ENCODE data around the gene SRGAP2C. TPM values are rescaled to one million over a fixed set of nuclear protein-coding genes. Genes with fewer than 3 reads are reported as not detected.
"Not testable (repeated sequence)": the region's sequence is repeated elsewhere in the genome, so short reads cannot be mapped to it uniquely, and the experiment has no call there.

The SRGAP2C gene
- total RNA-seq, 2 experiments from 2014 or later = 28.9 to 32.2 TPM

DNA sequence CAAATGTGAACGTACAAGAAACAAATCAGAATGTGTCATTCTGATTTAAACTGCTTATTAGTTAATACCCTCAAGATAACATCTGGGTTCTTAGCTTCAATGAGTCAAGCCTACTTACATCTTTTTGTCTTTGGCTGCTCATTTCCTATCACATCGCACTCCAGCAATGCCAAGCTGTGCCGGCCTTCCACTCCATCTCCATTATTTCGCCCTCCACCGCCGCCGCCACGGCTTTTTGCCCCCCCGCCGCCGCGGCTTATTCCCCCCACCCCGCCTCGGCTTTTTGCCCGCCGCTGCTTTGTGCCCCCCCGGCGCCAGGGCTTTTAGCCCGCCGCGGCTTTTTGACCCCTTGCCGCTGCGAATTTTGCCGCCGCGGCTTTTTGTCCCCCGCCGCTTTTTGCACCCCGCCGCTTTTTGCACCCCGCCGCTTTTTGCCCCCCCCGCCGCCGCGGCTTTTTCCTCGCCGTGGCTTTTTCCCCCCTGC, 211.0 kb downstream of the SRGAP2C start:
- DNase-seq = not testable (repeated sequence)

DNA sequence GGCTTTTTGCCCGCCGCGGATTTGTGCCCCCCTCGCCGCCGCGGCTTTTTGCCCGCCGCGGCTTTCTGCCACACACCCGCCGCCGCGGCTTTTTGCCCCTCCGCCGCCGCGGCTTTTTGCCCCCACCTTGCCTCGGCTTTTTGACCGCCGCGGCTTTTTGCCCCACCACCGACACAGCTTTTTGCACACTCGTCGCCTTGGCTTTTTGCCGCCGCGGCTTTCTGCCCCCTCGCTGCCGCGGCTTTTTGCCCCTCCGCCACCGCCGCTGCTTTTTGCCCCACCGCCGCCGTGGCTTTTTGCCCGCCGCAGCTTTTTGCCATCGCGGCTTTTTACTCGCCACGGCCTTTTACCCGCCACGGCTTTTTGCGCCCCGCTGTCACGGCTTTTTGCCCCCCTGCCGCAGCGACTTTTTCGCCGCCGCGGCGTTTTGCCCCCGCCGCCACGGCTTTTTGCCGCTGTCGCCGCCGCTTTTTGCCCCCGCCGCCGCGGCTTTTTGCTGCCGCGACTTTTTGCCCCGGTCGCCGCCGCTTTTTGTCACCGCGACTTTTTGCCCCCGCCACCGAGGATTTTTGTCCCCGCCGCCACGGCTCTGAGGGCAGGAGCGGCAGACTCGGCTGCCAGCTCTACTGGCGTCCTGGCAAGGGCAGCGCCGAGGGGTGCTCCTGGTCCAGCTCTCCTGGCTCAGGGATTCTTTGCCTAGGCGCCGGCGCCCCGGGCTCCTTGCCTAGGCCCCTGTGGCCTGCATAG, 211.7 kb downstream of the SRGAP2C start:
- POLR2A ChIA-PET, ATAC-seq, CTCF ChIA-PET, H3K27ac Mint-ChIP-seq: not testable (repeated sequence)
- DNase-seq = peak; percentile 38
- peak overlapping the region; percentile 74 for H3K4me3 Mint-ChIP-seq
- peaks cover 20% of the 10 kb centered on the region for H3K36me3 Mint-ChIP-seq (ENCODE audit: low read depth)
- H3K9me3 Mint-ChIP-seq (ENCODE audit: insufficient read depth) = peaks cover 15% of the 10 kb centered on the region
- peaks cover 17% of the 10 kb centered on the region for H3K4me1 Mint-ChIP-seq (ENCODE audit: low read depth)
- H3K27me3 Mint-ChIP-seq (ENCODE audit: low read depth) = peaks cover 23% of the 10 kb centered on the region

More for the DNA sequence above, 211.0 kb downstream of the SRGAP2C start:
- H3K27ac Mint-ChIP-seq; POLR2A ChIA-PET; CTCF ChIA-PET; ATAC-seq; H3K9me3 Mint-ChIP-seq (ENCODE audit: insufficient read depth): not testable (repeated sequence)
- Mint-ChIP-seq H3K4me3 (peak overlapping the region; percentile 36), H3K4me1 (ENCODE audit: low read depth) (peaks cover 11% of the 10 kb centered on the region), H3K27me3 (ENCODE audit: low read depth) (peaks cover 16% of the 10 kb centered on the region), H3K36me3 (ENCODE audit: low read depth) (peaks cover 12% of the 10 kb centered on the region)

DNA sequence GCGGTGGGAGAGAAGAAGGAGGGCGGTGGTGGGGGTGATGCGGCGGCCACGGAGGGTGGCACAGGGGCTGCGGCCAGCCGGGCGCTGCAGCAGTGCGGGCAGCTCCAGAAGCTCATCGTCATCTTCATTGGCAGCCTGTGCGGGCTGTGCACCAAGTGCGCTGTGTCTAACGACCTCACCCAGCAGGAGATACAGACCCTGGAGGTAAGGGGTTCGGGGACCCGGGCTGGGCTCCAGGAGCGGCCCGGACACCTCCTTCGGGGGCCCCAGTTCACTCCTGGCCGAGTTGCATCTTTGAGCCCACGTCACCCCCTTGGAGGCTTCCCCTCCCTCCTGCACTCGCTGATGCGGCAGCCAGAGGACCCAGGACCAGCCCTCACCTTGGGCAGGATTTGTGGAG, 212.3 kb downstream of the SRGAP2C start:
- H3K27ac Mint-ChIP-seq, POLR2A ChIA-PET, ATAC-seq, CTCF ChIA-PET, DNase-seq: not testable (repeated sequence)
- peaks cover 19% of the 10 kb centered on the region for H3K4me1 Mint-ChIP-seq (ENCODE audit: low read depth)
- H3K36me3 Mint-ChIP-seq (ENCODE audit: low read depth) = peaks cover 20% of the 10 kb centered on the region
- peaks cover 24% of the 10 kb centered on the region for H3K27me3 Mint-ChIP-seq (ENCODE audit: low read depth)
- peak overlapping the region; percentile 74 for H3K4me3 Mint-ChIP-seq
- peaks cover 15% of the 10 kb centered on the region for H3K9me3 Mint-ChIP-seq (ENCODE audit: insufficient read depth)

- H3K27ac Mint-ChIP-seq, DNase-seq, CTCF ChIA-PET, POLR2A ChIA-PET, H3K4me3 Mint-ChIP-seq, ATAC-seq: not testable (repeated sequence)
- peaks cover 18% of the 10 kb centered on the region for H3K36me3 Mint-ChIP-seq (ENCODE audit: low read depth)
- H3K9me3 Mint-ChIP-seq (ENCODE audit: insufficient read depth) = peaks cover 15% of the 10 kb centered on the region
- peaks cover 28% of the 10 kb centered on the region for H3K27me3 Mint-ChIP-seq (ENCODE audit: low read depth)
- peaks cover 19% of the 10 kb centered on the region for H3K4me1 Mint-ChIP-seq (ENCODE audit: low read depth)
Measured at GRCh38 chr1:121399193-121399592, 214.4 kb downstream of the SRGAP2C start.

DNA sequence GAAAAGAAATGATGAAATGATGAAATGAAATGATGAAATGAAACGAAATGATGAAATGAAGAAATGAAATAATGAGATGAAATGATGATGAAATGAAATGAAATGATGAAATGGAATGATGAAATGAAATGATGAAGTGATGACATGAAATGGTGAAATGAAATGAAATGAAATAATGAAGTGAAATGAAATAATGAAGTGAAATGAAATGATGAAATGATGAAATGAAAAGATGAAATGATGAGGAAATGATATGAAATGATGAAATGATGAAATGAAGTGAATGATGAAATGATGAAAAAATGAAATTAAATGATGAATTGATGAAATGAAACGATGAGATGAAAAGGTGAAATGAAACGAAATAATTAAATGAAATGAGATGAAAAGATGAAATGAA, 215.3 kb downstream of the SRGAP2C start:
- Mint-ChIP-seq H3K27me3 (ENCODE audit: low read depth) (peaks cover 28% of the 10 kb centered on the region), H3K9me3 (ENCODE audit: insufficient read depth) (peaks cover 15% of the 10 kb centered on the region), H3K36me3 (ENCODE audit: low read depth) (peaks cover 18% of the 10 kb centered on the region), H3K4me1 (ENCODE audit: low read depth) (peaks cover 19% of the 10 kb centered on the region)
- H3K4me3 Mint-ChIP-seq, DNase-seq, ATAC-seq, CTCF ChIA-PET, POLR2A ChIA-PET, H3K27ac Mint-ChIP-seq: not testable (repeated sequence)

DNA sequence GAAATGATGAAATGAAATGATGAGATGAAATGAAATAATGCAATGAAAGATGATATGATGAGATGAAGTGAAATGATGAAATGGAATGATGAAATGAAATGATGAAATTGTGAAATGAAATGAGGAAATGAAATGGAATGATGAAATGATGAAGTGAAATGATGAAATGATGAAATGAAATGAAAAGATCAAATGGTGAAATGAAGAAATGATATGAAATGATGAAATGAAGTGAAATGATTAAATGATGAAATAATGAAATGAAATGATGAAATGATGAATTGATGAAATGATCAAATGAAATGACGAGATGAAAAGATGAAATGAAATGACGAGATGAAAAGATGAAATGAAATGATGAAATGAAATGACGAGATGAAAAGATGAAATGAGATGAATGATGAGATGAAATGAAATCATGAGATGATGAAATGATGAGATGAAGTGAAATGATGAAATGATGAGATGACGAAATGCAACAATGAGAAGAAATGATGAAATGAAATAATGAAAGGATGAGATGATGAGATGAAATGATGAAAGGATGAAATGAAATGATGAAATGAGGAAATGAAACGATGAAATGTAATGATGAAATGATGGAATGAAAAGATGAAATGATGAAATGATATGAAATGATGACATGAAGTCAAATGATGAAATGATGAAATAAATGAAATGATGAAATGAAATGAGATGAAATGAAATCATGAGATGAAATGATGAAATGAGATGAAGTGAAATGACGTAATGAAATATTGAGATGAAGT, 216.0 kb downstream of the SRGAP2C start:
- H3K4me1 Mint-ChIP-seq (ENCODE audit: low read depth) = peaks cover 19% of the 10 kb centered on the region
- CTCF ChIA-PET, POLR2A ChIA-PET, ATAC-seq, H3K4me3 Mint-ChIP-seq, DNase-seq: not testable (repeated sequence)
- peak overlapping the region; percentile 5 for H3K27ac Mint-ChIP-seq
- H3K27me3 Mint-ChIP-seq (ENCODE audit: low read depth) = peaks cover 25% of the 10 kb centered on the region
- H3K36me3 Mint-ChIP-seq (ENCODE audit: low read depth) = peaks cover 18% of the 10 kb centered on the region
- H3K9me3 Mint-ChIP-seq (ENCODE audit: insufficient read depth) = peaks cover 15% of the 10 kb centered on the region

DNA sequence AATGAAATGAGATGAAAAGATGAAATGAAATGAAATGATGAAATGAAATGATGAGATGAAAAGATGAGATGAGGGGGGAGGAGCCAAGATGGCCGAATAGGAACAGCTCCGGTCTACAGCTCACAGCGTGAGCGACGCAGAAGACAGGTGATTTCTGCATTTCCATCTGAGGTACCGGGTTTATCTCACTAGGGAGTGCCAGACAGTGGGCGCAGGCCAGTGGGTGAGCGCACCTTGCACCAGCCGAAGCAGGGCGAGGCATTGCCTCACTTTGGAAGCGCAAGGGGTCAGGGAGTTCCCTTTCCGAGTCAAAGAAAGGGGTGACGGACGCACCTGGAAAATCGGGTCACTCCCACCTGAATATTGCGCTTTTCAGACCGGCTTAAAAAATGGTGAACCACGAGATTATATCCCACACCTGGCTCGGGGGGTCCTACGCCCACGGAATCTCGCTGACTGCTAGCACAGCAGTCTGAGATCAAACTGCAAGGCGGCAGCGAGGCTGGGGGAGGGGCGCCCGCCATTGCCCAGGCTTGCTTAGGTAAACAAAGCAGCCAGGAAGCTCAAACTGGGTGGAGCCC, 216.7 kb downstream of the SRGAP2C start:
- peaks cover 19% of the 10 kb centered on the region for H3K4me1 Mint-ChIP-seq (ENCODE audit: low read depth)
- H3K27ac Mint-ChIP-seq, CTCF ChIA-PET, POLR2A ChIA-PET, DNase-seq, ATAC-seq: not testable (repeated sequence)
- peaks cover 18% of the 10 kb centered on the region for H3K36me3 Mint-ChIP-seq (ENCODE audit: low read depth)
- peak overlapping the region; percentile 56 for H3K4me3 Mint-ChIP-seq
- peaks cover 28% of the 10 kb centered on the region for H3K27me3 Mint-ChIP-seq (ENCODE audit: low read depth)
- H3K9me3 Mint-ChIP-seq (ENCODE audit: insufficient read depth) = peaks cover 15% of the 10 kb centered on the region

DNA sequence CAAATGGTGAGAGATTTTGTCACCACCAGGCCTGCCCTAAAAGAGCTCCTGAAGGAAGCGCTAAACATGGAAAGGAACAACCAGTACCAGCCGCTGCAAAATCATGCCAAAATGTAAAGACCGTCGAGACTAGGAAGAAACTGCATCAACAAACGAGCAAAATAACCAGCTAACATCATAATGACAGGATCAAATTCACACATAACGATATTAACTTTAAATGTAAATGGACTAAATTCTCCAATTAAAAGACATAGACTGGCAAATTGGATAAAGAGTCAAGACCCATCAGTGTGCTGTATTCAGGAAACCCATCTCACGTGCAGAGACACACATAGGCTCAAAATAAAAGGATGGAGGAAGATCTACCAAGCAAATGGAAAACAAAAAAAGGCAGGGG, 218.5 kb downstream of the SRGAP2C start:
- Mint-ChIP-seq H3K36me3 (ENCODE audit: low read depth) (peaks cover 18% of the 10 kb centered on the region), H3K4me1 (ENCODE audit: low read depth) (peaks cover 16% of the 10 kb centered on the region), H3K27me3 (ENCODE audit: low read depth) (peaks cover 25% of the 10 kb centered on the region), H3K9me3 (ENCODE audit: insufficient read depth) (peaks cover 15% of the 10 kb centered on the region)
- H3K4me3 Mint-ChIP-seq, DNase-seq, POLR2A ChIA-PET, H3K27ac Mint-ChIP-seq, CTCF ChIA-PET, ATAC-seq: not testable (repeated sequence)

GRCh38 chr1:121408354-121408753, 223.6 kb downstream of the SRGAP2C start:
- Mint-ChIP-seq H3K4me3 (no peak overlapping the region), H3K27me3 (ENCODE audit: low read depth) (peaks cover 19% of the 10 kb centered on the region), H3K9me3 (ENCODE audit: insufficient read depth) (no peaks in the 10 kb centered on the region), H3K4me1 (ENCODE audit: low read depth) (no peaks in the 10 kb centered on the region), H3K36me3 (ENCODE audit: low read depth) (no peaks in the 10 kb centered on the region), H3K27ac (no peak overlapping the region)
- ATAC-seq = no peak
- CTCF ChIA-PET = no interaction called here
- POLR2A ChIA-PET = no interaction called here
- DNase-seq = no peak

DNA sequence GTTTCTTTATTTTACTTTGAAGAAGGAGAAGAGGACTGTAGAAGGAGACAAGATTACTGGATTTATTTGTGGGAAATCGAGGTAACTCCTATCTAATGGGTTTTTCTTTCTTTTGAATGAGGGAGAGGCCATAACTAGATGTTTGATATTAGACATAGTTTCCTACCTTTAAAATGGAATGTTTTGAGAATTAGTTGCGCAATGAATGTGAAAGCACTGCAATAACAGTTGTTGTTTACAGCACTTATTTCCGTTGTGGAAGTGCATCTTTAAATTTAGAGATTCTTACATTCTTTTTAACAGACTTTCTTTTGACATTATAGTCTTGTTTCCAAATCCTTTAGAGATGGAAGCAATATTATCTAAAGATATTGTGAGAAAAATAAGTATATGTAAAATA, 229.0 kb downstream of the SRGAP2C start:
- Mint-ChIP-seq H3K36me3 (ENCODE audit: low read depth) (no peaks in the 10 kb centered on the region), H3K27me3 (ENCODE audit: low read depth) (peaks cover 20% of the 10 kb centered on the region), H3K4me3 (no peak overlapping the region), H3K27ac (no peak overlapping the region), H3K9me3 (ENCODE audit: insufficient read depth) (no peaks in the 10 kb centered on the region), H3K4me1 (ENCODE audit: low read depth) (peaks cover 6% of the 10 kb centered on the region)
- CTCF ChIA-PET = no interaction called here
- DNase-seq = no peak
- no peak for ATAC-seq
- POLR2A ChIA-PET = no interaction called here

- no peak for ATAC-seq
- no peak overlapping the region for H3K27ac Mint-ChIP-seq
- no peak overlapping the region for H3K4me3 Mint-ChIP-seq
Measured at GRCh38 chr1:121414905-121415304, 230.1 kb downstream of the SRGAP2C start.

More at GRCh38 chr1:121414905-121415304, 230.1 kb downstream of the SRGAP2C start:
- CTCF ChIA-PET = no interaction called here
- Mint-ChIP-seq H3K9me3 (ENCODE audit: insufficient read depth) (no peaks in the 10 kb centered on the region), H3K4me1 (ENCODE audit: low read depth) (peaks cover 6% of the 10 kb centered on the region), H3K36me3 (ENCODE audit: low read depth) (no peaks in the 10 kb centered on the region), H3K27me3 (ENCODE audit: low read depth) (peaks cover 20% of the 10 kb centered on the region)
- DNase-seq = no peak
- POLR2A ChIA-PET = no interaction called here
